Measurements from ENCODE around the gene AQP5. TPM values are rescaled to one million over a fixed set of nuclear protein-coding genes. Genes with fewer than 3 reads are reported as not detected.

AQP5 gene
- 1 to 10 TPM in 1 of 8 experiments, under 1 TPM in 5, not detected in 2; 0.25 to 1.5 (median 0.35) TPM for total RNA-seq

GRCh38 chr12:49961111-49961922, at the start of gene AQP5:
Gene AQP5, plus strand, starts transcription at chr12:49961872. Its CDS starts 146 bp downstream, at chr12:49962018.
- H3K27ac ChIP-seq = no peak within 1 kb of the TSS
- peak within 1 kb of the TSS; percentile 0 to 26 (median 22) for H3K4me3 ChIP-seq
- peaks cover 2 to 21% of the 10 kb centered on the region in 2 donors for H3K4me1 ChIP-seq (replicated peaks in 1 of 2)
- WGBS, 10 experiments = 0 to 7% methylated on average over 2 to 6 of the region's 111 CpGs; no CpG with 5 or more reads in 8 of the 10 experiments
- in situ Hi-C loops (cut with MboI; ENCODE audit: low pct_unique_long_range_greater_than_20kb in 2 of 9, low sequenced_read_pairs in 9 of 9, unreplicated experiment in 9 of 9) = loop anchor here in 5 of 9 experiments (10.0 to 25.0 kb wide), 3 partner anchors 93 to 113 kb away; partner anchors contain the start of gene ASIC1 (in 4 of the 5)
- peak; percentile 29 to 85 (median 70) for ATAC-seq (replicated peaks in 6 of 8)

- in situ Hi-C loops (cut with MboI; ENCODE audit: low pct_unique_long_range_greater_than_20kb in 2 of 9, low sequenced_read_pairs in 9 of 9, unreplicated experiment in 9 of 9) = no loop called here
- WGBS, 10 experiments = 35 to 100% (median 80%) methylated on average over 1 to 4 of the region's 16 CpGs; no CpG with 5 or more reads in 3 of the 10 experiments
- Histone ChIP-seq H3K4me3 (no peak overlapping the region), H3K4me1 (replicated peaks in 1 of 2) (peaks cover 11 to 19% of the 10 kb centered on the region in 2 donors), H3K27ac (no peak overlapping the region)
- ATAC-seq (replicated peaks in 6 of 8) = peak in 2 of 8 experiments; percentile 73 to 74
Observed at GRCh38 chr12:49912345-49913255, 49.1 kb upstream of the AQP5 start.

- Histone ChIP-seq H3K27ac (no peak overlapping the region), H3K4me1 (replicated peaks in 1 of 2) (peaks cover 7% of the 10 kb centered on the region in 2 donors), H3K4me3 (no peak overlapping the region)
- WGBS, 10 experiments = 38 to 95% (median 76%) methylated on average over 2 to 8 of the region's 8 CpGs
- in situ Hi-C loops (cut with MboI; ENCODE audit: low pct_unique_long_range_greater_than_20kb in 2 of 9, low sequenced_read_pairs in 9 of 9, unreplicated experiment in 9 of 9) = no loop called here
- ATAC-seq (replicated peaks in 6 of 8) = no peak
Observed at GRCh38 chr12:49916129-49916919, 45.3 kb upstream of the AQP5 start.

- H3K4me3 ChIP-seq = no peak overlapping the region
- WGBS, 10 experiments = 51 to 100% (median 83%) methylated on average over 1 to 7 of the region's 12 CpGs; no CpG with 5 or more reads in 3 of the 10 experiments
- in situ Hi-C loops (cut with MboI; ENCODE audit: low pct_unique_long_range_greater_than_20kb in 2 of 9, low sequenced_read_pairs in 9 of 9, unreplicated experiment in 9 of 9) = no loop called here
- H3K27ac ChIP-seq = peak overlapping the region in 1 of 2 donors; percentile 6
- peaks cover 7% of the 10 kb centered on the region in 2 donors for H3K4me1 ChIP-seq (replicated peaks in 1 of 2)
- no peak for ATAC-seq (replicated peaks in 6 of 8)
Observed at GRCh38 chr12:49917166-49917787, 44.4 kb upstream of the AQP5 start.

- no peak overlapping the region for H3K27ac ChIP-seq
- WGBS, 10 experiments = 0 to 100% (median 47%) methylated on average over 1 of the region's 5 CpGs; no CpG with 5 or more reads in 6 of the 10 experiments
- peaks cover 7% of the 10 kb centered on the region in 2 donors for H3K4me1 ChIP-seq (replicated peaks in 1 of 2)
- in situ Hi-C loops (cut with MboI; ENCODE audit: low pct_unique_long_range_greater_than_20kb in 2 of 9, low sequenced_read_pairs in 9 of 9, unreplicated experiment in 9 of 9) = no loop called here
- ATAC-seq (replicated peaks in 6 of 8) = no peak
- H3K4me3 ChIP-seq = no peak overlapping the region
Observed at GRCh38 chr12:49917788-49918173, 43.9 kb upstream of the AQP5 start.

- Histone ChIP-seq H3K27ac (no peak overlapping the region), H3K4me3 (no peak overlapping the region), H3K4me1 (replicated peaks in 1 of 2) (peaks cover 15 to 17% of the 10 kb centered on the region in 2 donors)
- in situ Hi-C loops (cut with MboI; ENCODE audit: low pct_unique_long_range_greater_than_20kb in 2 of 9, low sequenced_read_pairs in 9 of 9, unreplicated experiment in 9 of 9) = no loop called here
- WGBS, 10 experiments = 0 to 93% (median 71%) methylated on average over 1 to 6 of the region's 12 CpGs
- no peak for ATAC-seq (replicated peaks in 6 of 8)
Observed at GRCh38 chr12:49920241-49920914, 41.3 kb upstream of the AQP5 start.

GRCh38 chr12:49920915-49921286, 40.8 kb upstream of the AQP5 start:
- 20 to 82% methylated on average over 2 to 3 of the region's 3 CpGs; no CpG with 5 or more reads in 8 of the 10 experiments for WGBS, 10 experiments
- in situ Hi-C loops (cut with MboI; ENCODE audit: low pct_unique_long_range_greater_than_20kb in 2 of 9, low sequenced_read_pairs in 9 of 9, unreplicated experiment in 9 of 9) = no loop called here
- no peak overlapping the region for H3K27ac ChIP-seq
- H3K4me1 ChIP-seq (replicated peaks in 1 of 2) = peaks cover 15 to 17% of the 10 kb centered on the region in 2 donors
- no peak overlapping the region for H3K4me3 ChIP-seq
- ATAC-seq (replicated peaks in 6 of 8) = no peak

- WGBS, 10 experiments = 50 to 92% (median 66%) methylated on average over 1 to 3 of the region's 3 CpGs; no CpG with 5 or more reads in 3 of the 10 experiments
- Histone ChIP-seq H3K4me1 (replicated peaks in 1 of 2) (peaks cover 15 to 17% of the 10 kb centered on the region in 2 donors), H3K27ac (no peak overlapping the region), H3K4me3 (no peak overlapping the region)
- ATAC-seq (replicated peaks in 6 of 8) = no peak
- in situ Hi-C loops (cut with MboI; ENCODE audit: low pct_unique_long_range_greater_than_20kb in 2 of 9, low sequenced_read_pairs in 9 of 9, unreplicated experiment in 9 of 9) = no loop called here
Observed at GRCh38 chr12:49921299-49921698, 40.4 kb upstream of the AQP5 start.

GRCh38 chr12:49921936-49922335, 39.7 kb upstream of the AQP5 start:
- peaks cover 15 to 17% of the 10 kb centered on the region in 2 donors for H3K4me1 ChIP-seq (replicated peaks in 1 of 2)
- no peak for ATAC-seq (replicated peaks in 6 of 8)
- in situ Hi-C loops (cut with MboI; ENCODE audit: low pct_unique_long_range_greater_than_20kb in 2 of 9, low sequenced_read_pairs in 9 of 9, unreplicated experiment in 9 of 9) = no loop called here
- 45 to 100% (median 83%) methylated on average over 1 to 6 of the region's 6 CpGs; no CpG with 5 or more reads in 6 of the 10 experiments for WGBS, 10 experiments
- no peak overlapping the region for H3K4me3 ChIP-seq
- no peak overlapping the region for H3K27ac ChIP-seq

GRCh38 chr12:49922349-49923034, 39.2 kb upstream of the AQP5 start:
- in situ Hi-C loops (cut with MboI; ENCODE audit: low pct_unique_long_range_greater_than_20kb in 2 of 9, low sequenced_read_pairs in 9 of 9, unreplicated experiment in 9 of 9) = no loop called here
- Histone ChIP-seq H3K27ac (no peak overlapping the region), H3K4me1 (replicated peaks in 1 of 2) (peaks cover 15 to 17% of the 10 kb centered on the region in 2 donors), H3K4me3 (no peak overlapping the region)
- 40 to 96% (median 79%) methylated on average over 1 to 8 of the region's 12 CpGs; no CpG with 5 or more reads in 1 of the 10 experiments for WGBS, 10 experiments
- no peak for ATAC-seq (replicated peaks in 6 of 8)

GRCh38 chr12:49923035-49923644, 38.5 kb upstream of the AQP5 start:
- Histone ChIP-seq H3K4me1 (replicated peaks in 1 of 2) (peaks cover 15 to 17% of the 10 kb centered on the region in 2 donors), H3K4me3 (no peak overlapping the region), H3K27ac (peak overlapping the region in 1 of 2 donors; percentile 47)
- WGBS, 10 experiments = 80 to 100% (median 90%) methylated on average over 1 to 4 of the region's 7 CpGs; no CpG with 5 or more reads in 2 of the 10 experiments
- ATAC-seq (replicated peaks in 6 of 8) = peak in 1 of 8 experiments; percentile 39
- in situ Hi-C loops (cut with MboI; ENCODE audit: low pct_unique_long_range_greater_than_20kb in 2 of 9, low sequenced_read_pairs in 9 of 9, unreplicated experiment in 9 of 9) = no loop called here

All from motor neuron (in vitro differentiated cells).